Liver (tissue), 3 donors: ENCODE data around the gene TECTA.

Experiments used
- CTCF ChIP-seq: fragments of 150-350 bp; IDR thresholded peaks from 2 replicates; pipeline ENCODE4 v1.5.1; 2017; ENCODE audit warnings: improper control_type of control experiment, low read depth, low read length; ENCODE audit not compliant: missing input control
- EGR1 ChIP-seq, 2 donors: IDR thresholded peaks; 2 replicates each; pipeline ENCODE4 v1.6.1; 2016 to 2018; ENCODE audit warnings: antibody characterized with exemption in 2 of 2, low read depth in 2 of 2
- GABPA ChIP-seq, 2 donors: IDR thresholded peaks in 1 of 2; conservative IDR thresholded peaks in 1 of 2; 2 replicates each; pipeline ENCODE4 v1.6.1; 2016; ENCODE audit warnings: antibody characterized with exemption in 2 of 2, mild to moderate bottlenecking in 1 of 2, moderate library complexity in 1 of 2
- JUND ChIP-seq, 2 donors: IDR thresholded peaks; 2 replicates each; pipeline ENCODE4 v1.6.1; 2016; ENCODE audit warnings: antibody characterized with exemption in 2 of 2
- MAX ChIP-seq: IDR thresholded peaks from 2 replicates; pipeline ENCODE4 v1.6.1; 2016; ENCODE audit warnings: antibody characterized with exemption
- RAD21 ChIP-seq, 2 donors: IDR thresholded peaks; 2 replicates each; pipeline ENCODE4 v1.6.1; 2016; ENCODE audit warnings: antibody characterized with exemption in 2 of 2, mild to moderate bottlenecking in 2 of 2
- REST ChIP-seq: IDR thresholded peaks from 2 replicates; pipeline ENCODE4 v1.6.1; 2016; ENCODE audit warnings: antibody characterized with exemption, mild to moderate bottlenecking
- YY1 ChIP-seq: IDR thresholded peaks from 2 replicates; pipeline ENCODE4 v1.6.1; 2016; ENCODE audit warnings: antibody characterized with exemption, mild to moderate bottlenecking
- TF ChIP-seq, protein P1 (sequence below): IDR thresholded peaks from 2 replicates; pipeline ENCODE4 v1.6.1; 2016; ENCODE audit warnings: antibody characterized with exemption
- donor health status: healthy.
- donor health status: healthy.

DNA sequence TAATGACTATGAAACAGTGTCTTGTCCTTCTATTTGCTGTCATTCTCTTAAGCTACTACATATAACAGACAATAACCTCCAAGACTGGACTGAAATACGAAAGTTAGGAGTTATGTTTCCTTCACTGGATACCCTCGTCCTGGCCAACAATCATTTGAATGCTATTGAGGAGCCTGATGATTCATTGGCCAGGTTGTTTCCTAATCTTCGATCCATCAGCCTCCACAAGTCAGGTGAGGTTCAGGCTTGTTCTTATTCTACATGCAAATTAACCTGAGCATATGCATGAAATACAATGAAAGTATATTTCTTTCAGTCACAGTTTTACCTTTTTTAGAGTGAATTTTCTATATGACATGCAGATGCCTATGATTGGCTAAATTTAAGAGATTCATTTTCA, 46.0 kb upstream of the TECTA start:
- TF ChIP-seq EGR1 (IDR thresholded peaks at IDR 0.05; ENCODE audit: low read depth in 2 of 2) (no peak), CTCF (no peak), RAD21 (IDR thresholded peaks at IDR 0.05) (no peak), YY1 (no peak), JUND (IDR thresholded peaks at IDR 0.05) (no peak), GABPA (IDR thresholded peaks at IDR 0.05 in 1 of 2, conservative IDR thresholded peaks at IDR 0.05 in 1 of 2) (no peak), MAX (no peak), REST (no peak)
- TF ChIP-seq, protein P1, sequence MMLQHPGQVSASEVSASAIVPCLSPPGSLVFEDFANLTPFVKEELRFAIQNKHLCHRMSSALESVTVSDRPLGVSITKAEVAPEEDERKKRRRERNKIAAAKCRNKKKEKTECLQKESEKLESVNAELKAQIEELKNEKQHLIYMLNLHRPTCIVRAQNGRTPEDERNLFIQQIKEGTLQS: no peak
